ENCODE results near the gene RRP12. TPM values are rescaled to one million over a fixed set of nuclear protein-coding genes. Genes with fewer than 3 reads are reported as not detected.

Gene RRP12
- total RNA-seq, 2 donors from 2014 or later: 33.0 to 34.7 TPM

GRCh38 chr10:97428572-97428981, 27.4 kb upstream of the RRP12 start:
- TF ChIP-seq, protein P1, sequence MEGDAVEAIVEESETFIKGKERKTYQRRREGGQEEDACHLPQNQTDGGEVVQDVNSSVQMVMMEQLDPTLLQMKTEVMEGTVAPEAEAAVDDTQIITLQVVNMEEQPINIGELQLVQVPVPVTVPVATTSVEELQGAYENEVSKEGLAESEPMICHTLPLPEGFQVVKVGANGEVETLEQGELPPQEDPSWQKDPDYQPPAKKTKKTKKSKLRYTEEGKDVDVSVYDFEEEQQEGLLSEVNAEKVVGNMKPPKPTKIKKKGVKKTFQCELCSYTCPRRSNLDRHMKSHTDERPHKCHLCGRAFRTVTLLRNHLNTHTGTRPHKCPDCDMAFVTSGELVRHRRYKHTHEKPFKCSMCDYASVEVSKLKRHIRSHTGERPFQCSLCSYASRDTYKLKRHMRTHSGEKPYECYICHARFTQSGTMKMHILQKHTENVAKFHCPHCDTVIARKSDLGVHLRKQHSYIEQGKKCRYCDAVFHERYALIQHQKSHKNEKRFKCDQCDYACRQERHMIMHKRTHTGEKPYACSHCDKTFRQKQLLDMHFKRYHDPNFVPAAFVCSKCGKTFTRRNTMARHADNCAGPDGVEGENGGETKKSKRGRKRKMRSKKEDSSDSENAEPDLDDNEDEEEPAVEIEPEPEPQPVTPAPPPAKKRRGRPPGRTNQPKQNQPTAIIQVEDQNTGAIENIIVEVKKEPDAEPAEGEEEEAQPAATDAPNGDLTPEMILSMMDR (conservative IDR thresholded peaks at IDR 0.05): no peak
- Mint-ChIP-seq H3K9me3 (no peaks in the 10 kb centered on the region), H3K4me3 (peak overlapping the region; percentile 94), H3K27me3 (ENCODE audit: insufficient read depth) (no peaks in the 10 kb centered on the region), H3K4me1 (peaks cover 11% of the 10 kb centered on the region), H3K27ac (peak overlapping the region; percentile 94), H3K36me3 (ENCODE audit: low read depth) (peaks cover 49% of the 10 kb centered on the region)
- Histone ChIP-seq H3K4me3 (ENCODE audit: low read length) (peak overlapping the region; percentile 91), H3K9ac (ENCODE audit: extremely low read depth, low read length, poor library complexity, severe bottlenecking) (peak overlapping the region; percentile 96), H3K36me3 (ENCODE audit: control insufficient read depth, insufficient read depth, low read length) (peaks cover 54% of the 10 kb centered on the region), H3K27me3 (ENCODE audit: control insufficient read depth, insufficient read depth, low read length, poor library complexity, severe bottlenecking) (no peaks in the 10 kb centered on the region), H3K27ac (ENCODE audit: low read depth, low read length) (peak overlapping the region; percentile 3), H3K9me3 (ENCODE audit: control insufficient read depth, low read length) (no peaks in the 10 kb centered on the region), H3K4me1 (ENCODE audit: control insufficient read depth, insufficient read depth, low read length) (peaks cover 4% of the 10 kb centered on the region)
- 70 to 79% methylated on average over 2 to 4 of the region's 4 CpGs for WGBS, 2 experiments (ENCODE audit: insufficient coverage in 1 of 2, insufficient read length in 1 of 2)
- no peak for DNase-seq

- Histone ChIP-seq H3K27ac (ENCODE audit: low read depth, low read length) (peak overlapping the region; percentile 89), H3K9me3 (ENCODE audit: control insufficient read depth, low read length) (no peaks in the 10 kb centered on the region), H3K4me1 (ENCODE audit: control insufficient read depth, insufficient read depth, low read length) (peaks cover 4% of the 10 kb centered on the region), H3K4me3 (ENCODE audit: low read length) (peak overlapping the region; percentile 91), H3K27me3 (ENCODE audit: control insufficient read depth, insufficient read depth, low read length, poor library complexity, severe bottlenecking) (no peaks in the 10 kb centered on the region), H3K9ac (ENCODE audit: extremely low read depth, low read length, poor library complexity, severe bottlenecking) (peak overlapping the region; percentile 96), H3K36me3 (ENCODE audit: control insufficient read depth, insufficient read depth, low read length) (peaks cover 50% of the 10 kb centered on the region)
- Mint-ChIP-seq H3K4me3 (peak overlapping the region; percentile 94), H3K27ac (peak overlapping the region; percentile 96), H3K9me3 (no peaks in the 10 kb centered on the region), H3K36me3 (ENCODE audit: low read depth) (peaks cover 45% of the 10 kb centered on the region), H3K27me3 (ENCODE audit: insufficient read depth) (no peaks in the 10 kb centered on the region), H3K4me1 (peaks cover 11% of the 10 kb centered on the region)
- TF ChIP-seq, protein P1 (conservative IDR thresholded peaks at IDR 0.05): no peak
- peak; percentile 90 for DNase-seq
- 5 to 9% methylated on average over 6 to 9 of the region's 9 CpGs for WGBS, 2 experiments (ENCODE audit: insufficient coverage in 1 of 2, insufficient read length in 1 of 2)
Measured at GRCh38 chr10:97427571-97428179, 26.5 kb upstream of the RRP12 start.

DNA sequence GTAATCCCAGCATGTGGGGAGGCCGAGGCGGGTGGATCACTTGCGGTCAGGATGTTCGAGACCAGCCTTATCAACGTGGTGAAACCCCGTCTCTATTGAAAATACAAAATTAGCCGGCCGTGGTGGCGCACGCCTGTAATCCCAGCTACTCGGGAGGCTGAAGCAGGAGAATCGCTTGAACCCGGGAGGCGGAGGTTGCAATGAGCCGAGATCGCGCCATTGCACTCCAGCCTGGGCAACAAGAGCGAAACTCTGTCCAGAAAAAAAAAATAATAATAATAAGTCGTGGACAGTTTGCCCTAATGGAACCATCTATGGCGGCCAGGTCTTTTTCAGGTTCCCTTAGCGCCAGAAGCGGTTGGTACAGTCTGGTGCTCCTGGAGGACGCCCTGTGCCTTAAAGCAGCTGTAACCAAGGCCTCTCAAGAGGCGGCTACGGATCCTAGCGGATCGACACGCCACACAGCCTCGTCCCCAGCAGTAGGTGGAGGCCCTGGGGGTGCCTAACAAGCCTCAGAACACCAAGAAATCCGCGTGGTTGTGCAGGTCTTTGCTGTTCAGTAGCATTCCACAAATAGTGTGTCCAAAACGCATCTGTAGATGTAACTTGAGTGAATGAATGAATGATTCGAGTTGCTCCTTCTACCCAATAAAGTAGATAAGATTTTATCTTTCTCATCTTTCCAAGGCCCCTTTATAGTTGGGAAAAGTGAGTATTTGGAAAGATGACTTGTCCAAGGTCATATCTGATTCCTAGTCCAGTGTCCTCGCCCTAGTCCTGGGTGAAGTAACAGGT, 25.8 kb upstream of the RRP12 start:
- Histone ChIP-seq H3K4me1 (ENCODE audit: control insufficient read depth, insufficient read depth, low read length) (peaks cover 4% of the 10 kb centered on the region), H3K27ac (ENCODE audit: low read depth, low read length) (peak overlapping the region; percentile 89), H3K36me3 (ENCODE audit: control insufficient read depth, insufficient read depth, low read length) (peaks cover 47% of the 10 kb centered on the region), H3K27me3 (ENCODE audit: control insufficient read depth, insufficient read depth, low read length, poor library complexity, severe bottlenecking) (no peaks in the 10 kb centered on the region), H3K9ac (ENCODE audit: extremely low read depth, low read length, poor library complexity, severe bottlenecking) (peak overlapping the region; percentile 96), H3K4me3 (ENCODE audit: low read length) (peak overlapping the region; percentile 91), H3K9me3 (ENCODE audit: control insufficient read depth, low read length) (no peaks in the 10 kb centered on the region)
- H3K27me3 Mint-ChIP-seq (ENCODE audit: insufficient read depth): no peaks in the 10 kb centered on the region
- peaks cover 11% of the 10 kb centered on the region for H3K4me1 Mint-ChIP-seq
- peak; percentile 71 for DNase-seq
- H3K27ac Mint-ChIP-seq: peak overlapping the region; percentile 96
- H3K4me3 Mint-ChIP-seq: peak overlapping the region; percentile 94
- TF ChIP-seq, protein P1 (conservative IDR thresholded peaks at IDR 0.05): no peak
- 2 to 3% methylated on average over 25 to 34 of the region's 34 CpGs for WGBS, 2 experiments (ENCODE audit: insufficient coverage in 1 of 2, insufficient read length in 1 of 2)
- H3K36me3 Mint-ChIP-seq (ENCODE audit: low read depth): peaks cover 41% of the 10 kb centered on the region
- no peaks in the 10 kb centered on the region for H3K9me3 Mint-ChIP-seq
